ENCODE results near the gene LAMA2.

LAMA2 gene

DNA sequence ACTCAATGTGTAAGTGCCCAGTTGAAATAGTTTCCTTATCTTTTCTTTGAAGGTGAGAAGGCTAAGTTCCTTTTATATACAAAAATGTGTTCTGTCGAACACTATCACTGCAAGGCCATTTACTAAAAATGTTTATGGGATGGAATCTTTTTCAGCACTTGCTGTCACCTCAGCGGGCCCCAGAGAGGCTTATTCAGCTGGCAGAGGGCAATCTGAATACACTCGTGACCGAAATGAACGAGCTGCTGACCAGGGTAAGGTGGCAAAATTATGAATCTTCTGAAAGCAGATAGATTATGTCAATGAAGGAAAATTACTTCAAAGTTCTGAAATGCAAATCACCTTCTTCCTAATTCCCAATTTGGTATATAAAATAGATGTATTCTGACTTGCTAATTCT is 486.8 kb downstream of the LAMA2 start:
- WGBS (ENCODE audit: insufficient coverage, insufficient read length) = no CpG with 5 or more reads among the region's 5 CpGs
- Histone ChIP-seq H3K27ac (ENCODE audit: low read length) (no peak overlapping the region), H3K27me3 (ENCODE audit: control insufficient read depth, insufficient read depth, low read length) (no peaks in the 10 kb centered on the region), H3K4me1 (ENCODE audit: control insufficient read depth, insufficient read depth, low read length) (no peaks in the 10 kb centered on the region), H3K9me3 (ENCODE audit: control insufficient read depth, insufficient read depth, low read length) (no peaks in the 10 kb centered on the region), H3K36me3 (ENCODE audit: control insufficient read depth, insufficient read depth, low read length) (no peaks in the 10 kb centered on the region), H3K4me3 (ENCODE audit: low read length) (no peak overlapping the region)
- no peak for DNase-seq (ENCODE audit: low read depth, low spot score)

DNA sequence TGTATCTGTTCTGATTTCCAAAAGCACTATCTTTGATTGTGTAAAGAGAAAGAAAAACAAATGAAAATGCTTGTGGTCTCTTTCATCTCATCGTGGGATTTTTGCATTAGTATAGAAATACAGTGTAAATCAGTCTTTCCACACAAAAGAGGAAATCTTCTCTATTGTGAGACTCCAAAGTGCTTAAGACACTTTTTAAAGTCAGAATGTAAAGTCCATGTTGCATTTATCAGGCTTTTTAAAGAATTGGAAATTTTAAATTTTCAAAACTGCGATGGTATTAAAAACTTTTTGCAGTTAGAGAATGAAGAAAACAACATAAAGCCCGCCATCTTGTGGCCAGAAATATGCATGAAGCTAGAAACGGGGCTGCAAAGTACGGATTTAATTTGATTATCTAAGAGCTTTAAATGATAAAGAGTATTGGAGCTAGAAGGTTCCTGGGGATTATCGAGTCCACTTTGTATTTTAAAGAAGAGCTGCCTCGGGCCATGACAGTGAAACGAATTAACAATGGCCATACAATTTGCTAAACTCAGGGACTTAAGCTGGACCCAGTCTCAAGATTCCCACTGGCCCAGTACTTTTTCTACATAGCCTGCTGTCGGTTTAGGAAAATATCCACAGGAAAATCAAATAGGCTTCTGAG is 487.5 kb downstream of the LAMA2 start:
- H3K36me3 ChIP-seq (ENCODE audit: control insufficient read depth, insufficient read depth, low read length) = no peaks in the 10 kb centered on the region
- no CpG with 5 or more reads among the region's 9 CpGs for WGBS (ENCODE audit: insufficient coverage, insufficient read length)
- no peaks in the 10 kb centered on the region for H3K27me3 ChIP-seq (ENCODE audit: control insufficient read depth, insufficient read depth, low read length)
- H3K9me3 ChIP-seq (ENCODE audit: control insufficient read depth, insufficient read depth, low read length) = no peaks in the 10 kb centered on the region
- H3K27ac ChIP-seq (ENCODE audit: low read length) = no peak overlapping the region
- H3K4me1 ChIP-seq (ENCODE audit: control insufficient read depth, insufficient read depth, low read length) = no peaks in the 10 kb centered on the region
- peak; percentile 25 for DNase-seq (ENCODE audit: low read depth, low spot score)
- H3K4me3 ChIP-seq (ENCODE audit: low read length) = no peak overlapping the region

DNA sequence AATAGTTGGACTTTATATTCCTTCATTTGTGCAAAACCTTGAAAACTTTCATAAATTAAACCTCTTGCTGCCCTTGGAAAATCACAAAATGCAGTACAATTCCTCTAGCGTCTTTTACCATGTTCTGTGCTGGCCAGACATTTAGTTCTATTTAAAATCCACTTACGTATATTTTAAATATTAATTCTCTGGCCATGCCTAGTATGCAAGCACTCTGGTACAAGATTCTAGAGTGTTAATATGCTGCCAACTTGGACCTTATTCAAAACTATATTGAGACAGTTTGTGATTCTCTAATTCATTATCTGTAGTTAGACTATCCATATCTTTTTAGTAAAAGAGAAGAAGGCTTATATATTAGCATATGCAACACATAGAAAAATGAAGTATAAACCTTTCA is 498.9 kb downstream of the LAMA2 start:
- no peaks in the 10 kb centered on the region for H3K27me3 ChIP-seq (ENCODE audit: control insufficient read depth, insufficient read depth, low read length)
- no CpG with 5 or more reads among the region's 2 CpGs for WGBS (ENCODE audit: insufficient coverage, insufficient read length)
- no peaks in the 10 kb centered on the region for H3K9me3 ChIP-seq (ENCODE audit: control insufficient read depth, insufficient read depth, low read length)
- no peak overlapping the region for H3K4me3 ChIP-seq (ENCODE audit: low read length)
- no peak overlapping the region for H3K27ac ChIP-seq (ENCODE audit: low read length)
- no peaks in the 10 kb centered on the region for H3K36me3 ChIP-seq (ENCODE audit: control insufficient read depth, insufficient read depth, low read length)
- DNase-seq (ENCODE audit: low read depth, low spot score) = no peak
- no peaks in the 10 kb centered on the region for H3K4me1 ChIP-seq (ENCODE audit: control insufficient read depth, insufficient read depth, low read length)

DNA sequence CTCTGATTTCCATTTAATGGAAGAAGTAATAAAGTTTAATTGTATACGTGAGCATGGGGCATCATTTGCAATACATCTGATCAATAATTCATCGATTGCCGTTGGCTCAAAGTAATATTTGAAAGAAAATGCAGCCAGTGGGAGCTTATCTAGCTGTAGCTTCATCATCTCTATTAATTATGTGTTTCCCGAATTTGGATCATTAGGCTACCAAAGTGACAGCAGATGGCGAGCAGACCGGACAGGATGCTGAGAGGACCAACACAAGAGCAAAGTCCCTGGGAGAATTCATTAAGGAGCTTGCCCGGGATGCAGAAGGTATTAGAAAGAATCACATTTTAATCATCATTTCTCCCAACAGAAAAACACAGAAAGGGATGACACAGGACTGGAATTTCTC is 500.0 kb downstream of the LAMA2 start:
- H3K9me3 ChIP-seq (ENCODE audit: control insufficient read depth, insufficient read depth, low read length) = no peaks in the 10 kb centered on the region
- no peaks in the 10 kb centered on the region for H3K4me1 ChIP-seq (ENCODE audit: control insufficient read depth, insufficient read depth, low read length)
- H3K36me3 ChIP-seq (ENCODE audit: control insufficient read depth, insufficient read depth, low read length) = no peaks in the 10 kb centered on the region
- H3K27me3 ChIP-seq (ENCODE audit: control insufficient read depth, insufficient read depth, low read length) = no peaks in the 10 kb centered on the region
- WGBS (ENCODE audit: insufficient coverage, insufficient read length) = no CpG with 5 or more reads among the region's 7 CpGs
- H3K27ac ChIP-seq (ENCODE audit: low read length) = no peak overlapping the region
- DNase-seq (ENCODE audit: low read depth, low spot score) = no peak
- no peak overlapping the region for H3K4me3 ChIP-seq (ENCODE audit: low read length)

DNA sequence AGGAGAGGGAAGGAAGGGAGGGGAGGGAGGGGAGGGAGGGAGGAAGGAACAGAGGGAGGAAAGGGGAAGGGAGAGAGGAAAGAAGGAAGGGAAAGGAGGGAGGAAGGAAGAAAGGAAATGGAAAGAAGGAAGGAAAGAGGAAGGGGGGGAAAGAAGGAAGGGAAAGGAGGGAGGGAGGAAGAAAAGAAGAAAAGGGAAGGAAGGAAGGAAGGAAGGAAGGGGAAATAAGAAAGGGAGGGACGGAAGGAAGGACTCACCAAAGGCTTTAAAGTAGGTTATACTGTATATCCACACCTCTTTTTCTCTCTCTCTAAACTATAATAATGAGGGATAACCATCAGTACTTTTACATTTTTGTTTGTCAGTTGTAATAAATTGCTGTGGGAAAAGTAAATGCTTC is 502.2 kb downstream of the LAMA2 start:
- Histone ChIP-seq H3K4me1 (ENCODE audit: control insufficient read depth, insufficient read depth, low read length) (no peaks in the 10 kb centered on the region), H3K9me3 (ENCODE audit: control insufficient read depth, insufficient read depth, low read length) (no peaks in the 10 kb centered on the region), H3K27ac (ENCODE audit: low read length) (no peak overlapping the region), H3K36me3 (ENCODE audit: control insufficient read depth, insufficient read depth, low read length) (no peaks in the 10 kb centered on the region), H3K27me3 (ENCODE audit: control insufficient read depth, insufficient read depth, low read length) (no peaks in the 10 kb centered on the region), H3K4me3 (ENCODE audit: low read length) (no peak overlapping the region)
- no CpG with 5 or more reads among the region's 1 CpG for WGBS (ENCODE audit: insufficient coverage, insufficient read length)
- no peak for DNase-seq (ENCODE audit: low read depth, low spot score)

DNA sequence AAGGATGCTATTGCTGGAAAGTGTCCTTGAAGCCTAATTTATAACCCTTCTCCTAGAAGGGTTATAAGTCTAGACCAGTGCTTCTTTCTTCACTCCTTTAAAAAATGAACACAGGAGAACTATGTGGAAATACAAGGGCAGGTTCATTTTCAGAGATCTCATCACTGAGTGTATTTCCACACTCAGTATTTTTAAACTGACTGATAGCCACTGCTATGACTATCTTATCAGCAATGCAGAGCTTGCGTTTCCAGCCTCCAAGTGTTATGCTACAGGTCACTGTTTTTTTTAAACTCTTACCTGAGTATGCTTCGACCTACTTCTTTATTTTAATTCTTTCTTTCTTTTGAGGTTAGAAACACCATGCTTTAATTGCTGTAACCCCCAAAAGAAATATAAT is 508.0 kb downstream of the LAMA2 start:
- Histone ChIP-seq H3K4me1 (ENCODE audit: control insufficient read depth, insufficient read depth, low read length) (no peaks in the 10 kb centered on the region), H3K27me3 (ENCODE audit: control insufficient read depth, insufficient read depth, low read length) (no peaks in the 10 kb centered on the region), H3K27ac (ENCODE audit: low read length) (no peak overlapping the region), H3K9me3 (ENCODE audit: control insufficient read depth, insufficient read depth, low read length) (no peaks in the 10 kb centered on the region), H3K4me3 (ENCODE audit: low read length) (no peak overlapping the region), H3K36me3 (ENCODE audit: control insufficient read depth, insufficient read depth, low read length) (no peaks in the 10 kb centered on the region)
- no CpG with 5 or more reads among the region's 2 CpGs for WGBS (ENCODE audit: insufficient coverage, insufficient read length)
- no peak for DNase-seq (ENCODE audit: low read depth, low spot score)

DNA sequence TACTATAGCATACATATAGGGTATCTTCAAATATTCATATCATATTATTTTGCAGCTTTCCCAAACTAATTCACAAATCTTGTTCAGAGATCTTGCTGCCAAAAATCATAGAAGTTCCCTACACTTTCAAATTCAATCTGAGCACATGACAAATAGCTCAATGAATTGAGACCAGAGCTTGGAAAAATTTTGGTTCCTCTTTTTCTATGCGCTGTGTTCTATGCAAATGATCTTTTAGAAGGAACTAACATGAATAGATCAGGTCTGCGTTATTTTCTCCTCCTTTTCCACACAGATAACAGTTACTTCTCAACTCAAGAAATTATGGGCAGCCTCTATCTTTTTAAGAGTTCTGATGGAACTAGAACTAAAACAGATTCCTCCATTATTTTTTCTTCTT is 510.7 kb downstream of the LAMA2 start:
- no peaks in the 10 kb centered on the region for H3K4me1 ChIP-seq (ENCODE audit: control insufficient read depth, insufficient read depth, low read length)
- H3K4me3 ChIP-seq (ENCODE audit: low read length) = no peak overlapping the region
- no peaks in the 10 kb centered on the region for H3K36me3 ChIP-seq (ENCODE audit: control insufficient read depth, insufficient read depth, low read length)
- no CpG with 5 or more reads among the region's 2 CpGs for WGBS (ENCODE audit: insufficient coverage, insufficient read length)
- no peak overlapping the region for H3K27ac ChIP-seq (ENCODE audit: low read length)
- no peaks in the 10 kb centered on the region for H3K27me3 ChIP-seq (ENCODE audit: control insufficient read depth, insufficient read depth, low read length)
- no peak for DNase-seq (ENCODE audit: low read depth, low spot score)
- H3K9me3 ChIP-seq (ENCODE audit: control insufficient read depth, insufficient read depth, low read length) = no peaks in the 10 kb centered on the region

DNA sequence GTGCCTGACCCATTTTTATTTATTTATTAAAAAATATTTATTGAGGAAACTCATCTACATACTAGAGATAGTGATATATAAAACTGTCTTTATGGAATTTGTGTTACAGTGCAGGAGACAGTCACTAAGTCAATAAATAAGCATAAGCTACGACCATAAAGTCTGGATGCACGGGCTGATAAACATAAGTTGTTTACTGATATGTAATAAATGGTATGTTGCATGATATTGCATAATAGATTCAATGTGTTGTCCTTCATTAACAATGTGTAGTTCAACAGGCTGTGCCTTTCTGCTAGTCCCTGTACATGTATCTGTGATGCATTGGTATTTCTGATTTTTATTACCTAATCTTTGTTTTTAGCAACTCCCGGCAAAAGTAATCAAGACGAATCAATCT is 515.8 kb downstream of the LAMA2 start:
- no peaks in the 10 kb centered on the region for H3K27me3 ChIP-seq (ENCODE audit: control insufficient read depth, insufficient read depth, low read length)
- no CpG with 5 or more reads among the region's 4 CpGs for WGBS (ENCODE audit: insufficient coverage, insufficient read length)
- H3K27ac ChIP-seq (ENCODE audit: low read length) = no peak overlapping the region
- no peaks in the 10 kb centered on the region for H3K9me3 ChIP-seq (ENCODE audit: control insufficient read depth, insufficient read depth, low read length)
- no peaks in the 10 kb centered on the region for H3K4me1 ChIP-seq (ENCODE audit: control insufficient read depth, insufficient read depth, low read length)
- DNase-seq (ENCODE audit: low read depth, low spot score) = no peak
- H3K36me3 ChIP-seq (ENCODE audit: control insufficient read depth, insufficient read depth, low read length) = no peaks in the 10 kb centered on the region
- no peak overlapping the region for H3K4me3 ChIP-seq (ENCODE audit: low read length)

DNA sequence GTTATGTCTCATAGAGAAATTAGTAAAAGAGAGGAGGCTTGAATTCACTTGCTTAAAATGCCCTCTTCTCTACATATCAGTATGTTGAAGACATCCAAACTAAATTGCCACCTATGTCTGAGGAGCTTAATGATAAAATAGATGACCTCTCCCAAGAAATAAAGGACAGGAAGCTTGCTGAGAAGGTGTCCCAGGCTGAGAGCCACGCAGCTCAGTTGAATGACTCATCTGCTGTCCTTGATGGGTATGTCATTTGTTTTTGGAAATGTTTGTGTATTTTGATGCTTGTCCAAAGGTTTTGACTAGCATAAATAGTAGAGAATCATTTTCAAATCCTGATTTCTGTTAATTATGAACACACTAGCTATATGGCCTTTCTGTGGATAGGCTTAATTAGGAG is 519.3 kb downstream of the LAMA2 start:
- no peak overlapping the region for H3K27ac ChIP-seq (ENCODE audit: low read length)
- DNase-seq (ENCODE audit: low read depth, low spot score) = no peak
- no CpG with 5 or more reads among the region's 1 CpG for WGBS (ENCODE audit: insufficient coverage, insufficient read length)
- no peaks in the 10 kb centered on the region for H3K4me1 ChIP-seq (ENCODE audit: control insufficient read depth, insufficient read depth, low read length)
- no peaks in the 10 kb centered on the region for H3K27me3 ChIP-seq (ENCODE audit: control insufficient read depth, insufficient read depth, low read length)
- no peaks in the 10 kb centered on the region for H3K36me3 ChIP-seq (ENCODE audit: control insufficient read depth, insufficient read depth, low read length)
- H3K9me3 ChIP-seq (ENCODE audit: control insufficient read depth, insufficient read depth, low read length) = no peaks in the 10 kb centered on the region
- no peak overlapping the region for H3K4me3 ChIP-seq (ENCODE audit: low read length)

DNA sequence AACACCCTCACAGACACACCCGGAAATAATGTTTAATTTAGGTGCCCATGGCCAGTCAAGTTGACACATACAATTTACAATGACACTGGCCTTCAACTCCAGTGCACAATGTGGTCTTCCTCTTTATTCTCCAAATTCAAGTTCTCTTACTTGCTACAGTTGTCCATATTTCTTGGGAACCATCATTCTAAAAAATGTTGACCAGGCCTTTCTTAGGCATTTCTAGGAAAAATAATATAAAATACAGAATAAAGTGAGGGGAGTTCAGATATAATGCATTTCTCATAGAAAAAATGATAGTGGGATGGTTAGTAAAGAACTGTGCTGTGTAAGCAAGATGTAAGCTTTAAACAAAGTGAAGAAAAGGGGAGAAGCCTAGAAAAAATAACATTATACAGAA is 528.2 kb downstream of the LAMA2 start:
- Histone ChIP-seq H3K36me3 (ENCODE audit: control insufficient read depth, insufficient read depth, low read length) (no peaks in the 10 kb centered on the region), H3K9me3 (ENCODE audit: control insufficient read depth, insufficient read depth, low read length) (no peaks in the 10 kb centered on the region), H3K27ac (ENCODE audit: low read length) (no peak overlapping the region), H3K27me3 (ENCODE audit: control insufficient read depth, insufficient read depth, low read length) (no peaks in the 10 kb centered on the region), H3K4me1 (ENCODE audit: control insufficient read depth, insufficient read depth, low read length) (no peaks in the 10 kb centered on the region), H3K4me3 (ENCODE audit: low read length) (no peak overlapping the region)
- no CpG with 5 or more reads among the region's 1 CpG for WGBS (ENCODE audit: insufficient coverage, insufficient read length)
- DNase-seq (ENCODE audit: low read depth, low spot score) = no peak

DNA sequence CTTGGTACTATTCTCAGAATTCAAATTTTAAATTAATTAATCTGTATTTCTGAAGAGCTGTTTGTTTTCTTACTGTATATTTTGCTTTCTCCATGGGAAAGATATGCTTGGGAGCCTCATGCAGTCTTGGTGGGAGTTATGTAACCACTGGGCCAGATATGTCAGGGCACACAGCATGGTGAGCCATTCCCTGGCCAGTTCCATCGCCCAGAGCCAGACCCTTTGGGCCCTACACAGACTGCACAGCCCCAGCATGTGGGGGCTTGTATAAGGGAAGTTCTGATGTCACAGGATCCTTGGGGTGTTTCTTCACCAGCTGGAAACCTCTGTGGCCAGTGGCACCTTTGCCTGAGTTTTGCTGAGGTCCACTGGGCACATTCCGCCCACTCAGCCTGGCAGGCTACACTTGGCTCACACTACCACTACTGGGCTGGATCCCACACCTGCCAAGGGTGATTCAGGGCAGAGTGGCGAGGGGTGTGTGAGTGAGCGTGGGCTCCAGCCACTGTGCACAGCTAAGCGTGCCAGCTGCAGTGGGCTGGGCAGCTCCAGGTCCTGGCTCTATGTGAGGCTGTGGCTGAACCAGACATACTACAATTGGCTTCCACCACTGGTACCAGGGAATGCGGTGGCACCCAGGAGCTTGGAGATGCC is 533.5 kb downstream of the LAMA2 start:
- DNase-seq (ENCODE audit: low read depth, low spot score) = no peak
- no CpG with 5 or more reads among the region's 6 CpGs for WGBS (ENCODE audit: insufficient coverage, insufficient read length)
- H3K27ac ChIP-seq (ENCODE audit: low read length) = no peak overlapping the region
- H3K9me3 ChIP-seq (ENCODE audit: control insufficient read depth, insufficient read depth, low read length) = no peaks in the 10 kb centered on the region
- no peak overlapping the region for H3K4me3 ChIP-seq (ENCODE audit: low read length)
- no peaks in the 10 kb centered on the region for H3K36me3 ChIP-seq (ENCODE audit: control insufficient read depth, insufficient read depth, low read length)
- no peaks in the 10 kb centered on the region for H3K27me3 ChIP-seq (ENCODE audit: control insufficient read depth, insufficient read depth, low read length)
- no peaks in the 10 kb centered on the region for H3K4me1 ChIP-seq (ENCODE audit: control insufficient read depth, insufficient read depth, low read length)
